Brain microvascular endothelial cell (primary cell): ENCODE results near the gene CTCF.
"Not testable (repeated sequence)": the region's sequence is repeated elsewhere in the genome, so short reads cannot be mapped to it uniquely, and the experiment has no call there.

Source experiments
- DNase-seq: peaks from one replicate; pipeline ENCODE4 v3.0.0-alpha.2; 2020
- H3K27ac ChIP-seq: fragments of 250-450 bp; sonication (Bioruptor Pico); 2 replicates; pipeline ENCODE4 v1.5.1; 2020; ENCODE audit warnings: mild to moderate bottlenecking, moderate library complexity
- H3K27me3 ChIP-seq: fragments of 250-450 bp; sonication (Bioruptor Pico); replicated peaks from 2 replicates; pipeline ENCODE4 v1.5.1; 2020; ENCODE audit warnings: mild to moderate bottlenecking
- H3K36me3 ChIP-seq: fragments of 250-450 bp; sonication (Bioruptor Pico); replicated peaks from 2 replicates; pipeline ENCODE4 v1.5.1; 2020; ENCODE audit warnings: mild to moderate bottlenecking
- H3K4me3 ChIP-seq: 2 replicates; pipeline ENCODE4 v1.5.1; 2011; ENCODE audit warnings: low read depth, mild to moderate bottlenecking, control low read depth, low read length, moderate library complexity
- CTCF ChIP-seq: IDR thresholded peaks from 2 replicates; pipeline ENCODE4 v1.5.1; 2011; ENCODE audit warnings: low read depth, mild to moderate bottlenecking, moderate library complexity, low read length, control low read depth, inconsistent platforms; ENCODE audit errors: missing control alignments
- in situ Hi-C: cut with HindIII; loops from 2 replicates; pipeline ENCODE4 v1.10.0; 2017; ENCODE audit warnings: low sequenced_read_pairs, low pct_ligation_motif_present

CTCF gene, protein sequence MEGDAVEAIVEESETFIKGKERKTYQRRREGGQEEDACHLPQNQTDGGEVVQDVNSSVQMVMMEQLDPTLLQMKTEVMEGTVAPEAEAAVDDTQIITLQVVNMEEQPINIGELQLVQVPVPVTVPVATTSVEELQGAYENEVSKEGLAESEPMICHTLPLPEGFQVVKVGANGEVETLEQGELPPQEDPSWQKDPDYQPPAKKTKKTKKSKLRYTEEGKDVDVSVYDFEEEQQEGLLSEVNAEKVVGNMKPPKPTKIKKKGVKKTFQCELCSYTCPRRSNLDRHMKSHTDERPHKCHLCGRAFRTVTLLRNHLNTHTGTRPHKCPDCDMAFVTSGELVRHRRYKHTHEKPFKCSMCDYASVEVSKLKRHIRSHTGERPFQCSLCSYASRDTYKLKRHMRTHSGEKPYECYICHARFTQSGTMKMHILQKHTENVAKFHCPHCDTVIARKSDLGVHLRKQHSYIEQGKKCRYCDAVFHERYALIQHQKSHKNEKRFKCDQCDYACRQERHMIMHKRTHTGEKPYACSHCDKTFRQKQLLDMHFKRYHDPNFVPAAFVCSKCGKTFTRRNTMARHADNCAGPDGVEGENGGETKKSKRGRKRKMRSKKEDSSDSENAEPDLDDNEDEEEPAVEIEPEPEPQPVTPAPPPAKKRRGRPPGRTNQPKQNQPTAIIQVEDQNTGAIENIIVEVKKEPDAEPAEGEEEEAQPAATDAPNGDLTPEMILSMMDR

DNA sequence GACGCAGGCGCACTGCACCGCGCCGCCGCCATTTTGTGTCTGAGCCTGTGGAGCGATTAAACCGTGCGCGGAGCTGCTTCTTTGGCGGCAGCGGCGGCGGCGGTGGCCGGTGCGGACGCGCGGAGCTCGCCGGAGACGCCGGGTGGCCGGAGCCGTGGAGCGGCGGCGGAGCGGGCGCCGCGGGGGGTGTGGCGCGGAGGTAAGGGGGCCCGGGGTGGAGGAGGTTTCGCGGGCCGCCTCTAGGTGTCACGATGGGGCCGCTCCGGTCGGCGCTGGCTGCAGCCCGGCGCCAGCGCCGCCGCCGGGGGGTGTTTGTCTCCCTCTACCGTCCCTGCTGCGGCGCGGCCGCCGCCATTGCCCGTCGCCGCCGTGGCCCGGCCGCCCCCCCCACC is at the start of gene CTCF:
Gene CTCF, plus strand, starts transcription at position 1 of the 392 bp plus-strand sequence. CDS start 48,307 bp downstream, outside the sequence.
- in situ Hi-C loops: no loop called here
- Histone ChIP-seq H3K4me3 (peak within 1 kb of the TSS; percentile 87), H3K27me3 (no peaks in the 10 kb centered on the region), H3K27ac (peak within 1 kb of the TSS; percentile 82), H3K36me3 (no peaks in the 10 kb centered on the region)
- peak; percentile 49 for TF ChIP-seq CTCF
- DNase-seq: peak; percentile 53

DNA sequence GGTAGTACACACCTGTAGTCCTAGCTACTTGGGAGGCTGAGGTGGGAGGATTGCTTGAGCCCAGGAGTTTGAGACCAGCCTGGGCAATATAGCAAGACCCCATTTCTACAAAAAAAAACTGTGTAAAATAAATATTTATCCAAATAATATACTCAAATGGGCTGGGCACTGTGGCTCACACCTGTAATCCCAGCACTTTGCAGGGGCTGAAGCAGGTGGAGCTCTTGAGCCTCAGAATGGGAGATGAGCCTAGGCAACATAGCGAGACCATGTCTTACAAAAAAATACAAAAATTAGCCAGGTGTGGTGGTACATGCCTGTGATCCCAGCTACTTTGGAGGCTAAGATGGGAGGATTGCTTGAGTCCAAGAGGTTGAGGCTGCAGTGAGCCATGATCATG is 48.4 kb upstream of the CTCF start:
- H3K27ac ChIP-seq, H3K27me3 ChIP-seq, DNase-seq, H3K4me3 ChIP-seq, H3K36me3 ChIP-seq, in situ Hi-C loops: not testable (repeated sequence)

DNA sequence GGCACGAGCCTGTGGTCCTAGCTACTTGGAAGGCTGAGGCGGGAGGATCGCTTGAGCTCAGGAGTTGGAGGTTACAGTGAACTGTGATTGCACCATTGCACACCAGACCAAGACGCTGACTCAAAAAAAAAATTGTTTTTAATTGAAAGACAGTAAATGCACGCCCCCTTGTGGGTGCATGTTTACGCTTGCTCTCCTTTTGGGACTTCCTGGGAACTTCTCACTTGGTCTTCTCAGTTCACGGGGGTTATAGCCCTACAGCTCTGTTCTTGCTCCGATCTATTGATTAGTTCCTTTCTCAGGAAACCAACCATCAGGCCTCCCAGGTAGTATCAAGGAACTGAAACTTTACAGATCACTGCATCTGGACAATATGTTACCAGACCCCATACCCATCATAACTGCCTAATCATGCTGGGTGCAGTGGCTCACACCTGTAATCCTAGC is 47.9 kb upstream of the CTCF start:
- DNase-seq: peak; percentile 83
- Histone ChIP-seq H3K27ac (no peak overlapping the region), H3K36me3 (no peaks in the 10 kb centered on the region), H3K4me3 (no peak overlapping the region), H3K27me3 (no peaks in the 10 kb centered on the region)
- in situ Hi-C loops: no loop called here
- peak; percentile 79 for TF ChIP-seq CTCF

DNA sequence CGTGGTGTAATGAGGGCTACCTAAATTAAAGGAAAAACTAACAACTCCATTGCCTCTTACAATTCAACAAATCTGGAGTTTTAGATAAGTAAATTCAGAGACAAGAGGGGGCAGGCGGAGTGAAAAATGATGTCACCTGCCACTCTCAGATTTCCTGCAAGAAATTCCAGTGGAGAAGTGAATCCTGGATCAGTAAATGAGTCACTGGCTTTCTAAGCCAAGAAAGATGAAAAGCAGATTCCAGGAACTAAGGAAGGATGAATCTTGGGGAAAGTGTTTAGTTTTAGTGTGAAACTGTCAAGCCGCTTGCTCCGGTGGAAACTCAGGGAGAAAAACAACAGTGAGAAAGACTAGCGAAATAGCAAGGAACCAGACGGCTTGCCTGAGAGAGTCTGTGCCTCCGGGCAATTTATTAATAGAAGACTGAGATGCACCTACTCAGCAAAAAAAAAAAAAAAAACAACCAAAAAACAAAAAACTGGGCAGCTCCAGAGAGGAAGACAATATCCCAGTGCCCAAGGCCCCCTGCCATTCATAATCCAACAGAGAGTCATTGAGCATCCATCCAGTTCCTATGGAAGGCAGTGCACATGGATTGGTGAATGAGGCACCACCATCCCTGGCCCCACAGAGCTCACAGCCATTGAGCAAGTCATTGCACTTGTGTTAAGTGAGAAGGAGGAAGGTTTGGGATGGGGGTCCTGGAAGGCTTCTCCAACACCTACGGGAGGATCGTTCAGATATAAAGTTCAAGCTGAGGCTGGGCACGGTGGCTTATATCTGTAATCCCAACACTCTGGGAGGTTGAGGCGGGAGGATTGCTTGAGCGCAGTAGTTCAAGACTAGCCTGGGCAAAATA is 45.8 kb upstream of the CTCF start:
- no peak overlapping the region for H3K27ac ChIP-seq
- no peak for DNase-seq
- no peak overlapping the region for H3K4me3 ChIP-seq
- H3K27me3 ChIP-seq: no peaks in the 10 kb centered on the region
- in situ Hi-C loops: no loop called here
- no peak for TF ChIP-seq CTCF
- H3K36me3 ChIP-seq: no peaks in the 10 kb centered on the region

DNA sequence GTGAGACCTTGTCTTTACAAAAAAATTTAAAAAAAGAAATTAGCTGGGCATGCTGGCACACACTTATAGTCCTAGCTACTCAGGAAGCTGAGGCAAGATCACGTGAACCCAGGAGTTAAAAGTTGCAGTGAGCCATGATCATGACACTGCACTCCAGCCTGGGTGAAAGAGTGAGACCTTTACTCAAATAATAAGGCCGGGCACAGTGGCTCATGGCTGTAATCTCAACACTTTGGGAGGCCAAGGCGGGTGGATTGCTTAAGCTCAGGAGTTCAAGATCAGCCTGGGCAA is 45.2 kb upstream of the CTCF start:
- DNase-seq: no peak
- no peak for TF ChIP-seq CTCF
- Histone ChIP-seq H3K27ac (no peak overlapping the region), H3K36me3 (no peaks in the 10 kb centered on the region), H3K27me3 (no peaks in the 10 kb centered on the region), H3K4me3 (no peak overlapping the region)
- in situ Hi-C loops: no loop called here
